GM21360 (cell line): ENCODE data around the gene ECE2.
"Not testable (repeated sequence)": the region's sequence is repeated elsewhere in the genome, so short reads cannot be mapped to it uniquely, and the experiment has no call there.

ENCODE experiments used
- ATAC-seq: cut with Tn5 transposase; IDR thresholded peaks from one replicate; pipeline ENCODE4 v1.9.1; 2021; ENCODE audit warnings: mild to moderate bottlenecking, moderate library complexity; ENCODE audit not compliant: unreplicated experiment

Gene ECE2

GRCh38 chr3:184335291-184335660 lies 59.5 kb downstream of the ECE2 start:
- ATAC-seq: no peak

- peak; percentile 68 for ATAC-seq
Measured at GRCh38 chr3:184335661-184336546, 60.1 kb downstream of the ECE2 start.

- peak; percentile 1 for ATAC-seq
Measured at GRCh38 chr3:184336547-184337398, 61.0 kb downstream of the ECE2 start.

GRCh38 chr3:184337399-184337714 lies 61.5 kb downstream of the ECE2 start, which contains the start of gene FAM131A:
TSS of gene FAM131A (plus strand) at chr3:184337600. CDS start at chr3:184337631, 31 bp downstream.
- ATAC-seq: no peak

GRCh38 chr3:184337981-184338380 lies 62.2 kb downstream of the ECE2 start:
- no peak for ATAC-seq

- ATAC-seq: no peak
Measured at GRCh38 chr3:184338511-184338945, 62.7 kb downstream of the ECE2 start.

- no peak for ATAC-seq
Measured at GRCh38 chr3:184339001-184339400, 63.2 kb downstream of the ECE2 start.

- ATAC-seq: not testable (repeated sequence)
Measured at GRCh38 chr3:184339451-184340135, 63.8 kb downstream of the ECE2 start.

- ATAC-seq: no peak
Measured at GRCh38 chr3:184341925-184342324, 66.1 kb downstream of the ECE2 start.
